IMR-90 (cell line): Measurements from ENCODE around the gene CTAGE8.
"Not testable (repeated sequence)": the region's sequence is repeated elsewhere in the genome, so short reads cannot be mapped to it uniquely, and the experiment has no call there.

Source experiments
- CHD1 ChIP-seq: IDR thresholded peaks from 2 replicates; pipeline ENCODE4 v1.6.1; 2012; ENCODE audit warnings: low read depth, low read length, improper control_type of control experiment
- MAFK ChIP-seq: IDR thresholded peaks from 2 replicates; pipeline ENCODE4 v1.6.1; 2012; ENCODE audit warnings: low read depth, low read length, improper control_type of control experiment
- MAZ ChIP-seq: IDR thresholded peaks from 2 replicates; pipeline ENCODE4 v1.6.1; 2012; ENCODE audit warnings: low read depth, mild to moderate bottlenecking, low read length, improper control_type of control experiment, moderate library complexity, borderline replicate concordance
- MXI1 ChIP-seq: IDR thresholded peaks from 2 replicates; pipeline ENCODE4 v1.6.1; 2012; ENCODE audit warnings: low read depth, mild to moderate bottlenecking, low read length, moderate library complexity, borderline replicate concordance
- NFE2L2 ChIP-seq: fragments of 150-350 bp; IDR thresholded peaks from 2 replicates; pipeline ENCODE4 v1.6.1; 2016; ENCODE audit warnings: low read depth, mild to moderate bottlenecking, low read length
- POLR2A ChIP-seq: IDR thresholded peaks from 2 replicates; pipeline ENCODE4 v1.6.1; 2012; ENCODE audit warnings: mild to moderate bottlenecking, low read depth, low read length
- RAD21 ChIP-seq: IDR thresholded peaks from 2 replicates; pipeline ENCODE4 v1.6.1; 2012; ENCODE audit warnings: low read length, improper control_type of control experiment
- RCOR1 ChIP-seq: IDR thresholded peaks from 2 replicates; pipeline ENCODE4 v1.6.1; 2012; ENCODE audit warnings: mild to moderate bottlenecking, low read length, improper control_type of control experiment; ENCODE audit not compliant: insufficient replicate concordance
- RFX5 ChIP-seq: IDR thresholded peaks from 2 replicates; pipeline ENCODE4 v1.8.0; 2012; ENCODE audit warnings: low read depth, mild to moderate bottlenecking, low read length, moderate library complexity
- TF ChIP-seq, protein P1 (sequence below): conservative IDR thresholded peaks from 2 replicates; pipeline ENCODE4 v1.5.1; 2012; ENCODE audit warnings: mild to moderate bottlenecking, low read depth, low read length, improper control_type of control experiment
- TF ChIP-seq, protein P2 (sequence below): fragments of 150-350 bp; IDR thresholded peaks from 2 replicates; pipeline ENCODE4 v1.6.1; 2017; ENCODE audit warnings: mild to moderate bottlenecking, antibody characterized with exemption, low read length, low read depth
- TF ChIP-seq, protein P3 (sequence below): fragments of 150-350 bp; IDR thresholded peaks from 2 replicates; pipeline ENCODE4 v1.6.1; 2016; ENCODE audit warnings: low read depth, mild to moderate bottlenecking, low read length, moderate library complexity, borderline replicate concordance

DNA sequence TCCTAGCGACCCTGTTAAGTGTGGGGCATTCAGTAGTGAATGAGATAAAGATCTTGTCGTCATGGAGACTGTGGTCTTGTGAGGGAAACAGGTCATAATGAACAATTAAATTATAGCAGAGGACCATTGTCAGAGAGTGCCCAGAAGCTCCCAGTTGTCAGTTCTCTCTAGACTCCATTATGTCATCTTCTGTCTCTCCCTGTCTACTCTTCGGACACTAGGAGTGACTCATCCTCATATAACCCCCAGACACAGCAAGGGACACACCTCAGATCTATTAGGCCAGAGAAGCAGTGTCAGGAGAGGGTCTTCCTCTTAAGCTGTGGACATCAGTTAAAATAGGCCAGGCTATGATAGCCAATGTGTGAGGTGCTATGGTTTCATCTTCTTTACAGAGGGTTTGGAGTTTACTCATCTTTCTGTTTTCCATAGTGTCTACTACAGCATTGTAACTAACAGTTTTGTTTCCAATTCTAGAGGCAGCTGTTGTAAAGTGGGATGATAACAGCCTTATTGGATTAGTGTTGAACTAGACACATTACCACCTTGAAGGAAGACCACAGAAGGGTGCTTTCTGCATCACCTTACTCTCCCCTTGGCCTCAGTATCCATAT is 18.2 kb upstream of the CTAGE8 start:
- TF ChIP-seq RAD21, MAZ, POLR2A, NFE2L2, CHD1, RFX5, MXI1, RCOR1, MAFK: not testable (repeated sequence)
- TF ChIP-seq, protein P1, sequence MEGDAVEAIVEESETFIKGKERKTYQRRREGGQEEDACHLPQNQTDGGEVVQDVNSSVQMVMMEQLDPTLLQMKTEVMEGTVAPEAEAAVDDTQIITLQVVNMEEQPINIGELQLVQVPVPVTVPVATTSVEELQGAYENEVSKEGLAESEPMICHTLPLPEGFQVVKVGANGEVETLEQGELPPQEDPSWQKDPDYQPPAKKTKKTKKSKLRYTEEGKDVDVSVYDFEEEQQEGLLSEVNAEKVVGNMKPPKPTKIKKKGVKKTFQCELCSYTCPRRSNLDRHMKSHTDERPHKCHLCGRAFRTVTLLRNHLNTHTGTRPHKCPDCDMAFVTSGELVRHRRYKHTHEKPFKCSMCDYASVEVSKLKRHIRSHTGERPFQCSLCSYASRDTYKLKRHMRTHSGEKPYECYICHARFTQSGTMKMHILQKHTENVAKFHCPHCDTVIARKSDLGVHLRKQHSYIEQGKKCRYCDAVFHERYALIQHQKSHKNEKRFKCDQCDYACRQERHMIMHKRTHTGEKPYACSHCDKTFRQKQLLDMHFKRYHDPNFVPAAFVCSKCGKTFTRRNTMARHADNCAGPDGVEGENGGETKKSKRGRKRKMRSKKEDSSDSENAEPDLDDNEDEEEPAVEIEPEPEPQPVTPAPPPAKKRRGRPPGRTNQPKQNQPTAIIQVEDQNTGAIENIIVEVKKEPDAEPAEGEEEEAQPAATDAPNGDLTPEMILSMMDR: not testable (repeated sequence)
- TF ChIP-seq, protein P2, sequence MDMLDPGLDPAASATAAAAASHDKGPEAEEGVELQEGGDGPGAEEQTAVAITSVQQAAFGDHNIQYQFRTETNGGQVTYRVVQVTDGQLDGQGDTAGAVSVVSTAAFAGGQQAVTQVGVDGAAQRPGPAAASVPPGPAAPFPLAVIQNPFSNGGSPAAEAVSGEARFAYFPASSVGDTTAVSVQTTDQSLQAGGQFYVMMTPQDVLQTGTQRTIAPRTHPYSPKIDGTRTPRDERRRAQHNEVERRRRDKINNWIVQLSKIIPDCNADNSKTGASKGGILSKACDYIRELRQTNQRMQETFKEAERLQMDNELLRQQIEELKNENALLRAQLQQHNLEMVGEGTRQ: not testable (repeated sequence)
- TF ChIP-seq, protein P3, sequence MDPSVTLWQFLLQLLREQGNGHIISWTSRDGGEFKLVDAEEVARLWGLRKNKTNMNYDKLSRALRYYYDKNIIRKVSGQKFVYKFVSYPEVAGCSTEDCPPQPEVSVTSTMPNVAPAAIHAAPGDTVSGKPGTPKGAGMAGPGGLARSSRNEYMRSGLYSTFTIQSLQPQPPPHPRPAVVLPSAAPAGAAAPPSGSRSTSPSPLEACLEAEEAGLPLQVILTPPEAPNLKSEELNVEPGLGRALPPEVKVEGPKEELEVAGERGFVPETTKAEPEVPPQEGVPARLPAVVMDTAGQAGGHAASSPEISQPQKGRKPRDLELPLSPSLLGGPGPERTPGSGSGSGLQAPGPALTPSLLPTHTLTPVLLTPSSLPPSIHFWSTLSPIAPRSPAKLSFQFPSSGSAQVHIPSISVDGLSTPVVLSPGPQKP: not testable (repeated sequence)
